H1 (cell line): ENCODE data around the gene DHX32.
"Not testable (repeated sequence)": the region's sequence is repeated elsewhere in the genome, so short reads cannot be mapped to it uniquely, and the experiment has no call there.

Source experiments
- CREB1 ChIP-seq: IDR thresholded peaks from 2 replicates; pipeline ENCODE4 v1.6.1; 2012; ENCODE audit warnings: inconsistent platforms
- EGR1 ChIP-seq: IDR thresholded peaks from 2 replicates; pipeline ENCODE4 v1.6.1; 2011; ENCODE audit warnings: low read depth, low read length, borderline replicate concordance
- JUND ChIP-seq: IDR thresholded peaks from 2 replicates; pipeline ENCODE4 v1.6.1; 2011; ENCODE audit warnings: mild to moderate bottlenecking, improper control_type of control experiment, low read length
- PHF8 ChIP-seq: fragments of 200-600 bp; sonication (generic); conservative IDR thresholded peaks from 2 replicates; pipeline ENCODE4 v1.7.1; 2012; ENCODE audit warnings: low read depth, mild to moderate bottlenecking, inconsistent platforms, low read length, moderate library complexity
- TF ChIP-seq, protein P1 (sequence below): IDR thresholded peaks from 2 replicates; pipeline ENCODE4 v1.6.1; 2011; ENCODE audit warnings: low read depth, mild to moderate bottlenecking, low read length; ENCODE audit not compliant: insufficient read depth
- TF ChIP-seq, protein P2 (sequence below): IDR thresholded peaks from 2 replicates; pipeline ENCODE4 v1.6.1; 2012; ENCODE audit warnings: inconsistent platforms
- TF ChIP-seq, protein P3 (sequence below), 3 experiments: IDR thresholded peaks; 1 replicate in 2 of 3; 2 replicates in 1 of 3; pipeline versions ENCODE4 v1.5.1 to v1.6.1; 2011; ENCODE audit warnings: low read length in 3 of 3, mild to moderate bottlenecking in 3 of 3, inconsistent platforms in 2 of 3, low read depth in 1 of 3, moderate library complexity in 1 of 3; ENCODE audit not compliant: insufficient read depth in 1 of 3; ENCODE audit errors: control extremely low read depth in 1 of 3

DNA sequence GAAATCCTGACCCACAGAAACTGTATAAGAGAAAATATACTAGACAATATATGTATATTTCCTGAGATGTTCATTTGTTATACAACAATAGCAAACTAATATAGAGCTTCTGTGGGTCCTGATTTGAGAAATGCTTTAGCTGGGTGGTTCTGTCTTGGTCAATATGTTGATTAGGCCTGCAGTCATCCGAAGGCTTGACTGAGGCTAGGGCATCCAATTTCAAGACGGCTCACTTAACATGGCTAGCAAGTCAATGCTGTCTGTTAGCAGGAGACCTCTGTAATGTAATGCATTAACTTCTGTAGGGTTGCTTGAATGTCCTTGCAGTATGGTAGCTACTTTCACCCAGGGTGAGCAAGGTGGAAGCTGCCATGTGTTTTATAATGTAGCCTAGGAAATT lies 27.7 kb upstream of the DHX32 start:
- TF ChIP-seq, protein P1, sequence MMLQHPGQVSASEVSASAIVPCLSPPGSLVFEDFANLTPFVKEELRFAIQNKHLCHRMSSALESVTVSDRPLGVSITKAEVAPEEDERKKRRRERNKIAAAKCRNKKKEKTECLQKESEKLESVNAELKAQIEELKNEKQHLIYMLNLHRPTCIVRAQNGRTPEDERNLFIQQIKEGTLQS: not testable (repeated sequence)
- TF ChIP-seq, protein P2, sequence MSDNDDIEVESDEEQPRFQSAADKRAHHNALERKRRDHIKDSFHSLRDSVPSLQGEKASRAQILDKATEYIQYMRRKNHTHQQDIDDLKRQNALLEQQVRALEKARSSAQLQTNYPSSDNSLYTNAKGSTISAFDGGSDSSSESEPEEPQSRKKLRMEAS: not testable (repeated sequence)
- not testable (repeated sequence) for TF ChIP-seq CREB1, JUND, EGR1, PHF8
- TF ChIP-seq, protein P3, sequence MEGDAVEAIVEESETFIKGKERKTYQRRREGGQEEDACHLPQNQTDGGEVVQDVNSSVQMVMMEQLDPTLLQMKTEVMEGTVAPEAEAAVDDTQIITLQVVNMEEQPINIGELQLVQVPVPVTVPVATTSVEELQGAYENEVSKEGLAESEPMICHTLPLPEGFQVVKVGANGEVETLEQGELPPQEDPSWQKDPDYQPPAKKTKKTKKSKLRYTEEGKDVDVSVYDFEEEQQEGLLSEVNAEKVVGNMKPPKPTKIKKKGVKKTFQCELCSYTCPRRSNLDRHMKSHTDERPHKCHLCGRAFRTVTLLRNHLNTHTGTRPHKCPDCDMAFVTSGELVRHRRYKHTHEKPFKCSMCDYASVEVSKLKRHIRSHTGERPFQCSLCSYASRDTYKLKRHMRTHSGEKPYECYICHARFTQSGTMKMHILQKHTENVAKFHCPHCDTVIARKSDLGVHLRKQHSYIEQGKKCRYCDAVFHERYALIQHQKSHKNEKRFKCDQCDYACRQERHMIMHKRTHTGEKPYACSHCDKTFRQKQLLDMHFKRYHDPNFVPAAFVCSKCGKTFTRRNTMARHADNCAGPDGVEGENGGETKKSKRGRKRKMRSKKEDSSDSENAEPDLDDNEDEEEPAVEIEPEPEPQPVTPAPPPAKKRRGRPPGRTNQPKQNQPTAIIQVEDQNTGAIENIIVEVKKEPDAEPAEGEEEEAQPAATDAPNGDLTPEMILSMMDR (IDR thresholded peaks at IDR 0.05; ENCODE audit: control extremely low read depth in 1 of 3, insufficient read depth in 1 of 3, low read depth in 1 of 3, low read length in 3 of 3): not testable (repeated sequence)
